ENCODE data around the gene CLDN10. TPM values are rescaled to one million over a fixed set of nuclear protein-coding genes. Genes with fewer than 3 reads are reported as not detected.

CLDN10 gene
- total RNA-seq, 1 experiment from 2014 or later = 24.7 TPM

DNA sequence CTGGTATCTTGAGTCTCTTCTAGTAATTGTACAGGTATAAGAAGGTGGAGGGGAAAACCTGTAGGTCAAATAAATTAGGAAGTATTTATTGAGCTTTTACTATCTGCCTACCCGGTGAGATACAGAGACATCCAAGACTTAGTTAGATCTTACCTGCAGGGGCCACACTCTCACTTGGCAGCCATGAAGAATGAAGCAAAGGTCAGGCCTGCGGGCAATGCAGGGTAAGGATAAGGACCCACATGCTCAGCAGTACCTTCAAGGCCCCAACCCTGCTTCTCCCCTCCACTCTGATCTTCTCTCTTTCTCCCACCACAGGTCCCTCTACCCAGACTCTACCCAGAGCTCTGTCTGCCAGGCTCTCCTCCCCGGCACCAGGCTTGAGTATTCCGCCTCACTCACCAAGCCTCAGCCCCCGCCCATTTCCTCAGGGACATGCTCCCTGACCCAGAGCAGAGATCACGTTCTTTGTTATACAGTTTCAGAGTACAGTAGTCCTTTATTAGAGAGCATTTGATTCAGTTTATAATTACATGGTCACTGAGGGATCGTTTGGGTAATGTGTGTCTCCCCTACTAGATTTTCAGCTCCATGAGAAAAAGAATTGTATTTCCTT is 18.9 kb upstream of the CLDN10 start (continued):
- TF ChIP-seq, protein P1, sequence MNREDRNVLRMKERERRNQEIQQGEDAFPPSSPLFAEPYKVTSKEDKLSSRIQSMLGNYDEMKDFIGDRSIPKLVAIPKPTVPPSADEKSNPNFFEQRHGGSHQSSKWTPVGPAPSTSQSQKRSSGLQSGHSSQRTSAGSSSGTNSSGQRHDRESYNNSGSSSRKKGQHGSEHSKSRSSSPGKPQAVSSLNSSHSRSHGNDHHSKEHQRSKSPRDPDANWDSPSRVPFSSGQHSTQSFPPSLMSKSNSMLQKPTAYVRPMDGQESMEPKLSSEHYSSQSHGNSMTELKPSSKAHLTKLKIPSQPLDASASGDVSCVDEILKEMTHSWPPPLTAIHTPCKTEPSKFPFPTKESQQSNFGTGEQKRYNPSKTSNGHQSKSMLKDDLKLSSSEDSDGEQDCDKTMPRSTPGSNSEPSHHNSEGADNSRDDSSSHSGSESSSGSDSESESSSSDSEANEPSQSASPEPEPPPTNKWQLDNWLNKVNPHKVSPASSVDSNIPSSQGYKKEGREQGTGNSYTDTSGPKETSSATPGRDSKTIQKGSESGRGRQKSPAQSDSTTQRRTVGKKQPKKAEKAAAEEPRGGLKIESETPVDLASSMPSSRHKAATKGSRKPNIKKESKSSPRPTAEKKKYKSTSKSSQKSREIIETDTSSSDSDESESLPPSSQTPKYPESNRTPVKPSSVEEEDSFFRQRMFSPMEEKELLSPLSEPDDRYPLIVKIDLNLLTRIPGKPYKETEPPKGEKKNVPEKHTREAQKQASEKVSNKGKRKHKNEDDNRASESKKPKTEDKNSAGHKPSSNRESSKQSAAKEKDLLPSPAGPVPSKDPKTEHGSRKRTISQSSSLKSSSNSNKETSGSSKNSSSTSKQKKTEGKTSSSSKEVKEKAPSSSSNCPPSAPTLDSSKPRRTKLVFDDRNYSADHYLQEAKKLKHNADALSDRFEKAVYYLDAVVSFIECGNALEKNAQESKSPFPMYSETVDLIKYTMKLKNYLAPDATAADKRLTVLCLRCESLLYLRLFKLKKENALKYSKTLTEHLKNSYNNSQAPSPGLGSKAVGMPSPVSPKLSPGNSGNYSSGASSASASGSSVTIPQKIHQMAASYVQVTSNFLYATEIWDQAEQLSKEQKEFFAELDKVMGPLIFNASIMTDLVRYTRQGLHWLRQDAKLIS (CRISPR knock-in tag; IDR thresholded peaks at IDR 0.05; ENCODE audit: borderline replicate concordance) = no peak
- TF ChIP-seq SOX15 (CRISPR knock-in tag; IDR thresholded peaks at IDR 0.05) = no peak
- TF ChIP-seq, protein P2, sequence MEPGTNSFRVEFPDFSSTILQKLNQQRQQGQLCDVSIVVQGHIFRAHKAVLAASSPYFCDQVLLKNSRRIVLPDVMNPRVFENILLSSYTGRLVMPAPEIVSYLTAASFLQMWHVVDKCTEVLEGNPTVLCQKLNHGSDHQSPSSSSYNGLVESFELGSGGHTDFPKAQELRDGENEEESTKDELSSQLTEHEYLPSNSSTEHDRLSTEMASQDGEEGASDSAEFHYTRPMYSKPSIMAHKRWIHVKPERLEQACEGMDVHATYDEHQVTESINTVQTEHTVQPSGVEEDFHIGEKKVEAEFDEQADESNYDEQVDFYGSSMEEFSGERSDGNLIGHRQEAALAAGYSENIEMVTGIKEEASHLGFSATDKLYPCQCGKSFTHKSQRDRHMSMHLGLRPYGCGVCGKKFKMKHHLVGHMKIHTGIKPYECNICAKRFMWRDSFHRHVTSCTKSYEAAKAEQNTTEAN (CRISPR knock-in tag; IDR thresholded peaks at IDR 0.05) = no peak

DNA sequence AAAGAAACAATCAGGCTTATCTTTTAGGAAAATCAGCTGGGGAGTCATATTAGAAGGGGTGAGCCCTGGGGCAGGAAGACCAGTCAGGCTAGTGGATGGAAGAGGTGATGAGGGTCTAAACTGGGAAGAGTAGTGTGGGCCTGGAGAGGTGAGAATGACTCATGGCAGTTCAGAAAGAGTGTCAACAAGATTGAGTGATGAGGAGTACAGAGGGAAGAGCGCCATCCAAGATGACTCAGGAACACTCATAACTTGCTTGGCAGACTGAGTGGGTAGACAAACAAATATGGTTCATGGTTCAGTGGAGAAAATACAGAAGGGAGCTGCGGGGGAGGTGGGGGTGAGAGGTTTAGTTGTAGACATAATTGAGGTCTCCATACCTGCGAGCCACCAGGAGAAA is 17.3 kb upstream of the CLDN10 start:
- H3K27ac Mint-ChIP-seq = no peak overlapping the region
- H3K4me1 Mint-ChIP-seq = peaks cover 29% of the 10 kb centered on the region
- H3K27me3 Mint-ChIP-seq (ENCODE audit: low read depth) = no peaks in the 10 kb centered on the region
- H3K9me3 Mint-ChIP-seq = no peaks in the 10 kb centered on the region
- no peak for TF ChIP-seq JAZF1 (CRISPR knock-in tag; IDR thresholded peaks at IDR 0.05)
- TF ChIP-seq NR3C1 (CRISPR knock-in tag; conservative IDR thresholded peaks at IDR 0.05; ENCODE audit: low read depth) = no peak
- no peak for TF ChIP-seq EMX1 (CRISPR knock-in tag; IDR thresholded peaks at IDR 0.05)
- TF ChIP-seq CREM (CRISPR knock-in tag; IDR thresholded peaks at IDR 0.05) = no peak
- TF ChIP-seq CREB1 (CRISPR knock-in tag; IDR thresholded peaks at IDR 0.05) = no peak
- no peak for TF ChIP-seq ESRRA (CRISPR knock-in tag; IDR thresholded peaks at IDR 0.05; ENCODE audit: borderline replicate concordance)
- TF ChIP-seq, protein P3, sequence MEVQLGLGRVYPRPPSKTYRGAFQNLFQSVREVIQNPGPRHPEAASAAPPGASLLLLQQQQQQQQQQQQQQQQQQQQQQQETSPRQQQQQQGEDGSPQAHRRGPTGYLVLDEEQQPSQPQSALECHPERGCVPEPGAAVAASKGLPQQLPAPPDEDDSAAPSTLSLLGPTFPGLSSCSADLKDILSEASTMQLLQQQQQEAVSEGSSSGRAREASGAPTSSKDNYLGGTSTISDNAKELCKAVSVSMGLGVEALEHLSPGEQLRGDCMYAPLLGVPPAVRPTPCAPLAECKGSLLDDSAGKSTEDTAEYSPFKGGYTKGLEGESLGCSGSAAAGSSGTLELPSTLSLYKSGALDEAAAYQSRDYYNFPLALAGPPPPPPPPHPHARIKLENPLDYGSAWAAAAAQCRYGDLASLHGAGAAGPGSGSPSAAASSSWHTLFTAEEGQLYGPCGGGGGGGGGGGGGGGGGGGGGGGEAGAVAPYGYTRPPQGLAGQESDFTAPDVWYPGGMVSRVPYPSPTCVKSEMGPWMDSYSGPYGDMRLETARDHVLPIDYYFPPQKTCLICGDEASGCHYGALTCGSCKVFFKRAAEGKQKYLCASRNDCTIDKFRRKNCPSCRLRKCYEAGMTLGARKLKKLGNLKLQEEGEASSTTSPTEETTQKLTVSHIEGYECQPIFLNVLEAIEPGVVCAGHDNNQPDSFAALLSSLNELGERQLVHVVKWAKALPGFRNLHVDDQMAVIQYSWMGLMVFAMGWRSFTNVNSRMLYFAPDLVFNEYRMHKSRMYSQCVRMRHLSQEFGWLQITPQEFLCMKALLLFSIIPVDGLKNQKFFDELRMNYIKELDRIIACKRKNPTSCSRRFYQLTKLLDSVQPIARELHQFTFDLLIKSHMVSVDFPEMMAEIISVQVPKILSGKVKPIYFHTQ (CRISPR knock-in tag; IDR thresholded peaks at IDR 0.05) = no peak
- TF ChIP-seq ZSCAN18 (CRISPR knock-in tag; IDR thresholded peaks at IDR 0.05) = no peak
- no peak for TF ChIP-seq PRRX2 (CRISPR knock-in tag; IDR thresholded peaks at IDR 0.05)
- H3K4me3 Mint-ChIP-seq = no peak overlapping the region
- ChIA-PET CTCF (no interaction called here), POLR2A (no interaction called here)
- ATAC-seq = no peak
- no peaks in the 10 kb centered on the region for H3K36me3 Mint-ChIP-seq
- no peak for DNase-seq (ENCODE audit: low spot score)

- CTCF ChIA-PET = interaction anchor here (0.5 to 2.7 kb wide), 15 partner anchors 10 to 345 kb away, joined by 3 to 31 read pairs (median 5); partner anchors contain the start of gene CLDN10
- no peak for TF ChIP-seq ZSCAN18 (CRISPR knock-in tag; IDR thresholded peaks at IDR 0.05)
- TF ChIP-seq, protein P4, sequence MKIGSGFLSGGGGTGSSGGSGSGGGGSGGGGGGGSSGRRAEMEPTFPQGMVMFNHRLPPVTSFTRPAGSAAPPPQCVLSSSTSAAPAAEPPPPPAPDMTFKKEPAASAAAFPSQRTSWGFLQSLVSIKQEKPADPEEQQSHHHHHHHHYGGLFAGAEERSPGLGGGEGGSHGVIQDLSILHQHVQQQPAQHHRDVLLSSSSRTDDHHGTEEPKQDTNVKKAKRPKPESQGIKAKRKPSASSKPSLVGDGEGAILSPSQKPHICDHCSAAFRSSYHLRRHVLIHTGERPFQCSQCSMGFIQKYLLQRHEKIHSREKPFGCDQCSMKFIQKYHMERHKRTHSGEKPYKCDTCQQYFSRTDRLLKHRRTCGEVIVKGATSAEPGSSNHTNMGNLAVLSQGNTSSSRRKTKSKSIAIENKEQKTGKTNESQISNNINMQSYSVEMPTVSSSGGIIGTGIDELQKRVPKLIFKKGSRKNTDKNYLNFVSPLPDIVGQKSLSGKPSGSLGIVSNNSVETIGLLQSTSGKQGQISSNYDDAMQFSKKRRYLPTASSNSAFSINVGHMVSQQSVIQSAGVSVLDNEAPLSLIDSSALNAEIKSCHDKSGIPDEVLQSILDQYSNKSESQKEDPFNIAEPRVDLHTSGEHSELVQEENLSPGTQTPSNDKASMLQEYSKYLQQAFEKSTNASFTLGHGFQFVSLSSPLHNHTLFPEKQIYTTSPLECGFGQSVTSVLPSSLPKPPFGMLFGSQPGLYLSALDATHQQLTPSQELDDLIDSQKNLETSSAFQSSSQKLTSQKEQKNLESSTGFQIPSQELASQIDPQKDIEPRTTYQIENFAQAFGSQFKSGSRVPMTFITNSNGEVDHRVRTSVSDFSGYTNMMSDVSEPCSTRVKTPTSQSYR (CRISPR knock-in tag; IDR thresholded peaks at IDR 0.05) = no peak
- no peak for TF ChIP-seq ZNF416 (CRISPR knock-in tag; IDR thresholded peaks at IDR 0.05)
Measured at GRCh38 chr13:95536632-95537241, 15.8 kb upstream of the CLDN10 start.

More at GRCh38 chr13:95536632-95537241, 15.8 kb upstream of the CLDN10 start:
- DNase-seq (ENCODE audit: low spot score) (no peak), ATAC-seq (no peak)
- Mint-ChIP-seq H3K36me3 (no peaks in the 10 kb centered on the region), H3K9me3 (no peaks in the 10 kb centered on the region), H3K27me3 (ENCODE audit: low read depth) (no peaks in the 10 kb centered on the region), H3K4me1 (peaks cover 33% of the 10 kb centered on the region), H3K27ac (no peak overlapping the region), H3K4me3 (no peak overlapping the region)
- POLR2A ChIA-PET = interaction anchor here (0.7 kb wide), 1 partner anchor 56 kb away, joined by 3 read pairs; no protein-coding TSS in a partner anchor

All from WTC11 (cell line).